HG03064 (cell line): ENCODE data around the gene PDCD2.
"Not testable (repeated sequence)": the region's sequence is repeated elsewhere in the genome, so short reads cannot be mapped to it uniquely, and the experiment has no call there.

Experiments used
- ATAC-seq: cut with Tn5 transposase; IDR thresholded peaks from one replicate; pipeline ENCODE4 v1.9.1; 2021; ENCODE audit warnings: low read depth; ENCODE audit not compliant: unreplicated experiment

Gene PDCD2

GRCh38 chr6:170584181-170584953, at the start of gene PDCD2:
TSS of gene PDCD2 (minus strand) at chr6:170584637. CDS start at chr6:170584581, 56 bp downstream.
- peak; percentile 98 for ATAC-seq

- not testable (repeated sequence) for ATAC-seq
Observed at GRCh38 chr6:170616020-170616554, 31.6 kb upstream of the PDCD2 start.

GRCh38 chr6:170612256-170612804, 27.9 kb upstream of the PDCD2 start:
- ATAC-seq, result not testable (repeated sequence)

- ATAC-seq, result not testable (repeated sequence)
Observed at GRCh38 chr6:170609225-170609624, 24.8 kb upstream of the PDCD2 start.

GRCh38 chr6:170605574-170606259, 21.3 kb upstream of the PDCD2 start:
- no peak for ATAC-seq

- ATAC-seq, result no peak
Observed at GRCh38 chr6:170597278-170597677, 12.8 kb upstream of the PDCD2 start.

- no peak for ATAC-seq
Observed at GRCh38 chr6:170596426-170596825, 12.0 kb upstream of the PDCD2 start.

GRCh38 chr6:170590725-170591124, 6.3 kb upstream of the PDCD2 start:
- no peak for ATAC-seq

- peak; percentile 42 for ATAC-seq
Observed at GRCh38 chr6:170584954-170585498, 589 bp upstream of the PDCD2 start.

GRCh38 chr6:170583756-170584180, 669 bp downstream of the PDCD2 start:
- no peak for ATAC-seq

GRCh38 chr6:170578909-170579308, 5.5 kb downstream of the PDCD2 start:
- ATAC-seq, result no peak

GRCh38 chr6:170575250-170575649, 9.2 kb downstream of the PDCD2 start:
- ATAC-seq, result no peak

- no peak for ATAC-seq
Observed at GRCh38 chr6:170572704-170573466, 11.6 kb downstream of the PDCD2 start.

- ATAC-seq, result no peak
Observed at GRCh38 chr6:170564936-170565530, 19.4 kb downstream of the PDCD2 start.

- ATAC-seq, result no peak
Observed at GRCh38 chr6:170561555-170561954, 22.9 kb downstream of the PDCD2 start.

- no peak for ATAC-seq
Observed at GRCh38 chr6:170555305-170555704, 29.1 kb downstream of the PDCD2 start.

GRCh38 chr6:170554796-170555137, 29.7 kb downstream of the PDCD2 start:
- ATAC-seq, result no peak

GRCh38 chr6:170554013-170554795, 30.2 kb downstream of the PDCD2 start, which contains the start of gene TBP:
TSS of gene TBP (plus strand) at chr6:170554369. CDS start at chr6:170557030, 2,661 bp downstream.
- ATAC-seq, result peak; percentile 97

GRCh38 chr6:170553534-170554012, 30.9 kb downstream of the PDCD2 start:
- peak; percentile 36 for ATAC-seq
